HG02623 (cell line): ENCODE measurements around the gene PTCHD4.
"Not testable (repeated sequence)": the region's sequence is repeated elsewhere in the genome, so short reads cannot be mapped to it uniquely, and the experiment has no call there.

Experiments used
- ATAC-seq: cut with Tn5 transposase; IDR thresholded peaks from one replicate; pipeline ENCODE4 v1.9.1; 2021; ENCODE audit warnings: moderate library complexity; ENCODE audit not compliant: unreplicated experiment

Gene PTCHD4

DNA sequence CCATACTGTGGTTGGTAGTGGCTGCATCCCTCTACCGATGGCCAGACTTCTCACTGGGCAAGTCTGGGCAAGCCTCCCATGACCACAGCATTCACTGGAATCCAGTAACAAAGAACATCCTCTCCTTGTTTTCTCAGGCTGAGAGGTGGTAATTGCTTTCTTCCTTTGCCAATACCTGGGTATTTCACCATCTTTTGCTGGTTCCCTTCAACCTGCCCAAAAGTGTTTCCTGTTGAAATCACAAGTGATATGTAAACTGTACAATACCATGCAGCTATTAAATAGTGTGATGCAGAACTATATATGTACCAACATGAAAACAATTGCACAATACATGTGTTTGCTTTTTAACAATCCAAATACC, at the start of gene PTCHD4:
PTCHD4 (minus strand) TSS at position 55 of the 364 bp plus-strand sequence. CDS start 42,240 bp downstream, outside the sequence.
- ATAC-seq: no peak

DNA sequence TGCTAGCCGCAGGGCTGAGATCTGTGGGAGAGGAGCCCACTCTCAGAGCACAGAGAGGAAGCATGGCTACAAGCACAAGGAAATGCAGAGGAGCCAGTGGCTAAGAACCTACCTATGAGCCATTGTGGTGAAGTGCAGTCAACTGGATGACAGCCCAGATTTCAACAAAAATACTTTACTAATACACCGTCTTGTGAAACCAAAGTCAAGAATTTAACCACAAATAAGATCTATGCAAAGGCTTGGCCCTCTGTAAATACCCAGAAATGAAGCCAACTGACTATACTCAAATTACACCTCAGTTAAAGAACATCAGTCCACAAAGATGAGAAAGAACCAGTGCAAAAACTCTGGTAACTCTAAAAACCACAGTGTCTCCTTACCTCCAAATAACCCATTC, 40.1 kb upstream of the PTCHD4 start:
- ATAC-seq: no peak

DNA sequence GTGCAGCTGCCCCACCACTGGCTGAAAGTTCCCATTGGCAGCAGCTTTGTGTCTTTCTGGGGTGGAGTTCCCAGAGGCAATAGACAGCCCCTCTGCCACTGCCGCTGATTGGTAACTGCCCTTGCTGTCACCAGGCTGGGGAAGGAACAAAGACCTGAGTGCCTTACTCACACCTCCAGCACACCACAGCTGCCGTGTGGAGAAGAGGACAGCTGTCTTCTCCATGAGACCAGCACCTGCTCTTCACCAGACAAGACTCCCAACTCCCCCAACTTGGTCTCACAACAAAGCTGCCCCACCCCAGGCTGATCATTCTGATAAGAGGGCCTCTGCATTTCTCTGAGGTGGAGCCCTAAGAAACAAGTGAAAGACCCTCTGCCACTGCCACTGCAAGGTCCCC, 39.7 kb upstream of the PTCHD4 start:
- ATAC-seq: no peak

- no peak for ATAC-seq
Observed at GRCh38 chr6:48147051-48147450, 36.1 kb upstream of the PTCHD4 start.

GRCh38 chr6:48144021-48144420, 33.0 kb upstream of the PTCHD4 start:
- ATAC-seq: no peak

GRCh38 chr6:48141975-48142374, 31.0 kb upstream of the PTCHD4 start:
- no peak for ATAC-seq

- no peak for ATAC-seq
Observed at GRCh38 chr6:48139818-48140614, 29.0 kb upstream of the PTCHD4 start.

- ATAC-seq: no peak
Observed at GRCh38 chr6:48136856-48137255, 25.9 kb upstream of the PTCHD4 start.

GRCh38 chr6:48135323-48136084, 24.5 kb upstream of the PTCHD4 start:
- no peak for ATAC-seq

DNA sequence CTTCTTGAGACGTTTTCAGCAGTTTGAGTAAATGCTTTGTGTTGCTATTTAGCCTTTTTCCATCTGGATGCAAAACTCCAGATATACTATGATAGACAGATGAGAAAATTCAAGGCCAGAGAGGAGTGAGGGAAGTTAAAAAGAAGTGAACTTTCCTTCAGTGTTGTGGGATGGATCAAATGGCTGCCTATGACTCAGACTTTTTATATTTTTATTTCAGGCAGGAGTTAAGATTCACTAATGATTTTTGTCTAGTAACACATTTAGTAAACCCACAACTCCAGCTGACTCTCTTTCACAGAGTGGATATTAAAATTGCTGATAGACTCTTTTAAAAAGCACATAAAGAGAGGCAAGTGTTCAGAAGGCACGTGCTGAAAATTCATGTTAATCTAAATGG, 23.2 kb upstream of the PTCHD4 start:
- ATAC-seq: no peak

DNA sequence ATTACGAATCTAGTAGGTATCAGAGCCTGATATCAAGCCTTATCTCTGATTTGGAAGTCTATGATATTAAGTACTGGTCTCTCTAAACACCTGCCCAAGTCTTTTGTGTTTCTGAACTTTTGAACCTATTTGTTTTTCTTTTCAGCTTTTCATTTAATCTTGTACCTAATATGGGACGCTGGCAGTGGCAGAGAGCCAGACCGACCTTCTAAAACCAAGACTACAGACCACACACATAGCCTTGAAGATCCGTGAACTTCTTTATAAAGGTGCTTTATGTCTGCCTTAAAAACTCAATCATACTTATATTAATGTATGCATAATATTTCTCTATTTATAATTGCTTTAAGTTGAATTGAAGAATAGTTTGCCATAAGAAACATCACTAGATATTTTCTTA, 12.6 kb upstream of the PTCHD4 start:
- ATAC-seq: no peak

DNA sequence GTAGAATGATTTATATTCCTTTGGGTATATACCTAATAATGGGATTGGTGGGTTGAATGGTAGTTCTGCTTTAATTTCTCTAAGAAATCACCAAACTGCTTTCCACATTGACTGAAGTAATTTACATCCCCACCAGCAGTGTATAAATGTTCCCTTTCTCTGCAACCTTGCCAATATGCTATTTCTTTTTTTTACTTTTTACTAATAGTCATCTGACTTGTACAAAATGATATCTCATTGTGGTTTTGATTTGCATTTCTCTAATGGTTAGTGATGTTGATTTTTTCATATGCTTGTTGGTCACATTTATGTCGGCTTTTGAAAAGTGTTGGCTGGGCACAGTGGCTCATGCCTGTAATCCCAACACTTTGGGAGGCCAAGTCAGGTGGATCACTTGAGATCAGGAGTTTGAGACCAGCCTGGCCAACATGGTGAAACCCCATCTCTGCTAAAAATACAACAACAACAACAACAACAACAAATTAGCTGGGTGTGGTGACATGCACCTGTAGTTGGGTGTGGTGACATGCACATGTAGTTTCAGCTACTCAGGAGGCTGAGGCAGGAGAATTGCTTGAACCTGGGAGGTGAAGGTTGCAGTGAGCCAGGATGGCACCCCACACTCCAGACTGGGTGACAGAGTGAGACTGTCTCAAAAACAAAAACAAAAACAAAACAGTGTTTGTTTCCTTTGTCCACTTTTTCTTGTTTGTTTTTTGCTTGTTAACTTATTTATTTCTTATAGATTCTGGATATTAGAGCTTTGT, 11.2 kb upstream of the PTCHD4 start:
- not testable (repeated sequence) for ATAC-seq

GRCh38 chr6:48116699-48117645, 6.0 kb upstream of the PTCHD4 start:
- ATAC-seq: no peak

GRCh38 chr6:48113130-48113529, 2.1 kb upstream of the PTCHD4 start:
- ATAC-seq: no peak

- no peak for ATAC-seq
Observed at GRCh38 chr6:48111575-48111974, 578 bp upstream of the PTCHD4 start.

- ATAC-seq: no peak
Observed at GRCh38 chr6:48110436-48111142, 408 bp downstream of the PTCHD4 start.

DNA sequence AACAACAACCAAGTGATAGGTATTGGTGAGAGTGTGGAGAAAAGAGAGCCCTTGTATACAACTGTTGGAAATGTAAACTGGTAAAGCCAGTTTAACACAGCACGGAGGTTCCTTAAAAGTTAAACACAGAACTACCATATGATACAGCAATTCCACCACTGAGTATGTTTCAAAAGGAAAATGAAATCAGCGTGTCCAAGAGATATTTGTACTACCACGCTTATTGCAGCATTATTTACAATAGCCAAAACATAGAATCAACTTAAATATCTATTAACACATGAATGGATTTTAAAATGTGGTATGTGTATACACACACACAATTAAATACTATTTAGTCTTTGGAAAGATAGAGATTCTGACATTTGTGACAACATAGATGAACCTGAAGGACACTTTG, 1.1 kb downstream of the PTCHD4 start:
- ATAC-seq: no peak

- not testable (repeated sequence) for ATAC-seq
Observed at GRCh38 chr6:48102476-48103195, 8.4 kb downstream of the PTCHD4 start.

GRCh38 chr6:48101290-48101689, 9.7 kb downstream of the PTCHD4 start:
- ATAC-seq: peak; percentile 83
